HepG2 (cell line): ENCODE results near the gene NELL1. TPM values are rescaled to one million over a fixed set of nuclear protein-coding genes. Genes with fewer than 3 reads are reported as not detected.

Source experiments
- ATAC-seq: fragments of 200-7000 bp; cut with Tn5 transposase; 3 replicates; pipeline ENCODE4 v1.9.1; 2020; ENCODE audit warnings: mild to moderate bottlenecking, moderate library complexity
- BruUV-seq: library from RNA; stranded (reverse); fragments of 400-500 nt; replicated peaks from 2 replicates; lab custom pipeline; 2021; lab: Mats Ljungman, UMichigan
- CTCF ChIA-PET: fragments of 300-600 bp; formaldehyde crosslinking; extraction: SDS; loops from one replicate; lab custom pipeline; 2021; ENCODE audit warnings: low total read pairs, inconsistent platforms, low intra/inter-chr PET ratio; lab: Yijun Ruan, JAX
- POLR2A ChIA-PET: fragments of 350-600 bp; sonication (Branson Sonifier 250); formaldehyde crosslinking; loops from one replicate; lab custom pipeline; 2020; ENCODE audit warnings: antibody characterized with exemption, inconsistent platforms; lab: Yijun Ruan, JAX
- DNase-seq: peaks from one replicate; pipeline ENCODE4 v3.0.0-alpha.2; 2015; ENCODE audit warnings: low spot score
- FAIRE-seq: peaks from 3 replicates; lab custom pipeline; 2011; peaks lifted over from hg19 to GRCh38; lab: Jason Lieb, UNC
- H2AFZ ChIP-seq: one replicate; pipeline ENCODE4 v1.6.1; 2011; ENCODE audit warnings: low read length, inconsistent platforms
- H3K27ac ChIP-seq: fragments of 300-600 bp; 3 replicates; pipeline ENCODE4 v1.8.0; 2011; ENCODE audit warnings: mixed run types, mild to moderate bottlenecking, mixed read lengths, low read length, inconsistent platforms; ENCODE audit not compliant: insufficient read depth; ENCODE audit errors: extremely low read length
- H3K27me3 ChIP-seq, 2 experiments: fragments of 200-600 bp in 1 of 2; 2 replicates in 1 of 2; 3 replicates in 1 of 2; pipeline versions ENCODE4 v1.6.0 to v1.8.0; 2011; ENCODE audit warnings: low read length in 2 of 2, mild to moderate bottlenecking in 2 of 2, moderate library complexity in 2 of 2, inconsistent platforms in 1 of 2; ENCODE audit not compliant: insufficient read depth in 2 of 2, control insufficient read depth in 1 of 2
- H3K36me3 ChIP-seq, 2 experiments: fragments of 200-600 bp in 1 of 2; replicated peaks in 1 of 2; 2 replicates in 1 of 2; 3 replicates in 1 of 2; pipeline versions ENCODE4 v1.5.1 to v1.8.0; 2011; ENCODE audit warnings: low read length in 2 of 2, inconsistent platforms in 1 of 2; ENCODE audit not compliant: insufficient read depth in 2 of 2, control insufficient read depth in 1 of 2
- H3K4me1 ChIP-seq: 2 replicates; pipeline ENCODE4 v1.5.1; 2012; ENCODE audit warnings: low read length, inconsistent platforms; ENCODE audit not compliant: insufficient read depth
- H3K4me2 ChIP-seq: 2 replicates; pipeline ENCODE4 v1.6.0; 2011; ENCODE audit warnings: low read depth, low read length, inconsistent platforms
- H3K4me3 ChIP-seq, 3 experiments: fragments of 200-600 bp in 1 of 3; sonication (generic), shearing (Covaris generic) in 1 of 3; replicated peaks in 1 of 3; 2 replicates each; pipeline ENCODE4 v1.5.1; 2011 to 2016; ENCODE audit warnings: low read length in 3 of 3, inconsistent platforms in 2 of 3, low read depth in 2 of 3, mild to moderate bottlenecking in 2 of 3, control low read depth in 1 of 3, mixed read lengths in 1 of 3; ENCODE audit not compliant: insufficient read depth in 1 of 3
- H3K79me2 ChIP-seq: one replicate; pipeline ENCODE4 v1.6.1; 2011; ENCODE audit warnings: low read length, inconsistent platforms; ENCODE audit not compliant: insufficient read depth
- H3K9ac ChIP-seq: 2 replicates; pipeline ENCODE4 v1.6.0; 2011; ENCODE audit warnings: mild to moderate bottlenecking, low read depth, low read length, inconsistent platforms; ENCODE audit not compliant: insufficient read depth
- H3K9me3 ChIP-seq: 2 replicates; pipeline ENCODE4 v1.5.1; 2012; ENCODE audit warnings: mild to moderate bottlenecking, low read length
- H4K20me1 ChIP-seq: 2 replicates; pipeline ENCODE4 v1.6.0; 2011; ENCODE audit warnings: inconsistent platforms, mild to moderate bottlenecking, low read length, moderate library complexity; ENCODE audit not compliant: insufficient read depth
- NR2F2 ChIP-seq: IDR thresholded peaks from 2 replicates; pipeline ENCODE4 v1.6.1; 2012; ENCODE audit warnings: low read depth, inconsistent platforms, borderline replicate concordance
- RFX5 ChIP-seq: IDR thresholded peaks from 2 replicates; pipeline ENCODE4 v1.6.1; 2011; ENCODE audit warnings: low read depth, low read length, improper control_type of control experiment
- SMYD3 ChIP-seq: sonication (generic); formaldehyde crosslinking; IDR thresholded peaks from 2 replicates; pipeline ENCODE4 v1.8.1; 2023; ENCODE audit warnings: mild to moderate bottlenecking, missing genetic modification reagents
- SOX5 ChIP-seq: IDR thresholded peaks from 2 replicates; pipeline ENCODE4 v1.6.1; 2016; ENCODE audit warnings: borderline replicate concordance
- ZBTB20 ChIP-seq: sonication (generic); formaldehyde crosslinking; IDR thresholded peaks from 2 replicates; pipeline ENCODE4 v1.8.1; 2023; ENCODE audit warnings: missing genetic modification reagents, low read depth, mild to moderate bottlenecking, borderline replicate concordance
- ZBTB7B ChIP-seq: sonication (generic); formaldehyde crosslinking; IDR thresholded peaks from 2 replicates; pipeline ENCODE4 v1.4.0; 2020; ENCODE audit warnings: missing genetic modification reagents
- ZC3H13 ChIP-seq: sonication (generic); formaldehyde crosslinking; IDR thresholded peaks from 2 replicates; pipeline ENCODE4 v1.8.1; 2023; ENCODE audit warnings: mild to moderate bottlenecking, missing genetic modification reagents, moderate library complexity
- ZNF430 ChIP-seq: sonication (generic); formaldehyde crosslinking; IDR thresholded peaks from 2 replicates; pipeline ENCODE4 v1.9.0; 2021; ENCODE audit warnings: mild to moderate bottlenecking, missing genetic modification reagents
- ZNF441 ChIP-seq: sonication (generic); formaldehyde crosslinking; IDR thresholded peaks from 2 replicates; pipeline ENCODE4 v1.7.0; 2021; ENCODE audit warnings: missing genetic modification reagents, borderline replicate concordance
- ZNF557 ChIP-seq: sonication (generic); formaldehyde crosslinking; IDR thresholded peaks from 2 replicates; pipeline ENCODE4 v1.4.0; 2020; ENCODE audit warnings: missing genetic modification reagents
- ZNF567 ChIP-seq: sonication (generic); formaldehyde crosslinking; IDR thresholded peaks from 2 replicates; pipeline ENCODE4 v1.8.1; 2023; ENCODE audit warnings: mild to moderate bottlenecking, missing genetic modification reagents, borderline replicate concordance
- ZNF660 ChIP-seq: sonication (generic); formaldehyde crosslinking; IDR thresholded peaks from 2 replicates; pipeline ENCODE4 v1.5.1; 2020; ENCODE audit warnings: mild to moderate bottlenecking, low read depth, missing genetic modification reagents, borderline replicate concordance
- ZSCAN21 ChIP-seq: sonication (generic); formaldehyde crosslinking; IDR thresholded peaks from 2 replicates; pipeline ENCODE4 v1.8.0; 2022; ENCODE audit warnings: mild to moderate bottlenecking, missing genetic modification reagents, moderate library complexity, borderline replicate concordance
- WGBS: methylation state at CpG from one replicate; pipeline ENCODE4 v1.1.6; 2017; ENCODE audit warnings: low lambda C conversion rate; 5-methylcytosine and 5-hydroxymethylcytosine counted together
- in situ Hi-C: cut with HindIII; loops from 2 replicates; pipeline ENCODE4 v1.10.0; 2017; ENCODE audit warnings: low pct_unique_long_range_greater_than_20kb; ENCODE audit not compliant: extremely low pct_ligation_motif_present
- intact Hi-C: fragments of 100-400 bp; cut with micrococcal nuclease; formaldehyde crosslinking; loops from one replicate; pipeline ENCODE4 v1.10.0; 2022; ENCODE audit not compliant: unreplicated experiment
- polyA plus RNA-seq, 8 experiments: library from polyadenylated mRNA; depleted of rRNA in 3 of 8; stranded (reverse) in 7 of 8; unstranded in 1 of 8; fragments of >200 nt; fragmentation: Illumina TruSeq in 4 of 8; extraction: Trizol in 4 of 8; gene quantifications; 2 replicates each; pipeline versions ENCODE4 v1.2.1 to v1.2.3, GENCODE V29; 2011 to 2016; ENCODE audit warnings: low read depth in 4 of 8, missing spikeins in 1 of 8, mixed read lengths in 1 of 8; ENCODE audit not compliant: insufficient read depth in 1 of 8
- total RNA-seq, 5 experiments: library from RNA; depleted of rRNA; stranded (reverse); fragments of >200 nt; fragmentation: Illumina TruSeq; extraction: Trizol; gene quantifications; 2 replicates each; pipeline ENCODE4 v1.2.3, GENCODE V29; 2016; ENCODE audit warnings: low read depth in 1 of 5
- TF ChIP-seq, protein P1 (sequence below): sonication (generic); formaldehyde crosslinking; IDR thresholded peaks from 2 replicates; pipeline ENCODE4 v1.9.0; 2021; ENCODE audit warnings: missing genetic modification reagents, borderline replicate concordance
- TF ChIP-seq, protein P2 (sequence below): sonication (generic); formaldehyde crosslinking; IDR thresholded peaks from 2 replicates; pipeline ENCODE4 v1.9.0; 2021; ENCODE audit warnings: missing genetic modification reagents, mild to moderate bottlenecking, borderline replicate concordance
- TF ChIP-seq, protein P3 (sequence below): sonication (generic); formaldehyde crosslinking; IDR thresholded peaks from 2 replicates; pipeline ENCODE4; 2020; ENCODE audit warnings: missing genetic modification reagents, mild to moderate bottlenecking, borderline replicate concordance
- TF ChIP-seq, protein P4 (sequence below): sonication (generic); formaldehyde crosslinking; IDR thresholded peaks from 2 replicates; pipeline ENCODE4 v1.4.0; 2020; ENCODE audit warnings: missing genetic modification reagents

The NELL1 gene
- total and polyA plus RNA-seq, 2 of the 13 experiments (the other 11 are each of a cell fraction or from before 2014, with no cell fraction given) = not detected

DNA sequence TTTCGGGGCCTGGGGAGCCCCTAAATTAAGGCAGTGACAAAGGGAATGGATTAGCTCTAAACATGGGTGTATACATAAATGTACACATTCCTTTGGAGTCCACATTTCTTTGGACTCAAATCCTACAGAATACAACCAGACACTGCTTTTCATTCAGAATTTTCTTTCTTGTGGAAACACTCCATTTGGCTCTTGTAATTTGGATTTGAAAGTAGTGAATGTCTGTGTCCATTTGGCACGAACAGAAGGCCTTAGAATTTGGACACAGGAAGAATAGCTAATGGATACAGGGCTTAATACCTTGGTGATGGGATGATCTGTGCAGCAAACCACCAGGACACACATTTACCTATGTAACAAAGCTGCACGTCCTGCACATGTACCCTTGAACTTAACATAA, 399.5 kb downstream of the NELL1 start:
- BruUV-seq = no TSS peak
- no peak overlapping the region for H2AFZ ChIP-seq
- in situ Hi-C loops = no loop called here
- no peak for FAIRE-seq
- no peak overlapping the region for H3K27ac ChIP-seq
- ChIA-PET CTCF (no interaction called here), POLR2A (no interaction called here)
- H4K20me1 ChIP-seq = no peaks in the 10 kb centered on the region
- no peak overlapping the region for H3K9ac ChIP-seq
- H3K4me1 ChIP-seq = no peaks in the 10 kb centered on the region
- H3K9me3 ChIP-seq = no peaks in the 10 kb centered on the region
- H3K4me3 ChIP-seq = no peak overlapping the region
- no peak for DNase-seq
- no peaks in the 10 kb centered on the region for H3K27me3 ChIP-seq
- 3% methylated on average over 3 of the region's 3 CpGs for WGBS
- H3K79me2 ChIP-seq = no peaks in the 10 kb centered on the region
- intact Hi-C loops = no loop called here
- H3K36me3 ChIP-seq = no peaks in the 10 kb centered on the region
- no peak for ATAC-seq
- TF ChIP-seq SMYD3 (CRISPR knock-in tag) (no peak), ZC3H13 (CRISPR knock-in tag) (no peak), NR2F2 (no peak), ZNF430 (CRISPR knock-in tag) (no peak), SOX5 (CRISPR knock-in tag) (no peak), ZNF557 (no peak), ZBTB20 (CRISPR knock-in tag) (no peak), ZNF567 (no peak), ZNF660 (CRISPR knock-in tag) (no peak), ZBTB7B (CRISPR knock-in tag) (no peak), RFX5 (no peak), ZNF441 (CRISPR knock-in tag) (no peak), ZSCAN21 (CRISPR knock-in tag) (no peak)
- TF ChIP-seq, protein P1, sequence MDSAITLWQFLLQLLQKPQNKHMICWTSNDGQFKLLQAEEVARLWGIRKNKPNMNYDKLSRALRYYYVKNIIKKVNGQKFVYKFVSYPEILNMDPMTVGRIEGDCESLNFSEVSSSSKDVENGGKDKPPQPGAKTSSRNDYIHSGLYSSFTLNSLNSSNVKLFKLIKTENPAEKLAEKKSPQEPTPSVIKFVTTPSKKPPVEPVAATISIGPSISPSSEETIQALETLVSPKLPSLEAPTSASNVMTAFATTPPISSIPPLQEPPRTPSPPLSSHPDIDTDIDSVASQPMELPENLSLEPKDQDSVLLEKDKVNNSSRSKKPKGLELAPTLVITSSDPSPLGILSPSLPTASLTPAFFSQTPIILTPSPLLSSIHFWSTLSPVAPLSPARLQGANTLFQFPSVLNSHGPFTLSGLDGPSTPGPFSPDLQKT = no peak
- TF ChIP-seq, protein P2, sequence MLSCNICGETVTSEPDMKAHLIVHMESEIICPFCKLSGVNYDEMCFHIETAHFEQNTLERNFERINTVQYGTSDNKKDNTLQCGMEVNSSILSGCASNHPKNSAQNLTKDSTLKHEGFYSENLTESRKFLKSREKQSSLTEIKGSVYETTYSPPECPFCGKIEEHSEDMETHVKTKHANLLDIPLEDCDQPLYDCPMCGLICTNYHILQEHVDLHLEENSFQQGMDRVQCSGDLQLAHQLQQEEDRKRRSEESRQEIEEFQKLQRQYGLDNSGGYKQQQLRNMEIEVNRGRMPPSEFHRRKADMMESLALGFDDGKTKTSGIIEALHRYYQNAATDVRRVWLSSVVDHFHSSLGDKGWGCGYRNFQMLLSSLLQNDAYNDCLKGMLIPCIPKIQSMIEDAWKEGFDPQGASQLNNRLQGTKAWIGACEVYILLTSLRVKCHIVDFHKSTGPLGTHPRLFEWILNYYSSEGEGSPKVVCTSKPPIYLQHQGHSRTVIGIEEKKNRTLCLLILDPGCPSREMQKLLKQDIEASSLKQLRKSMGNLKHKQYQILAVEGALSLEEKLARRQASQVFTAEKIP (CRISPR knock-in tag) = no peak
- TF ChIP-seq, protein P3, sequence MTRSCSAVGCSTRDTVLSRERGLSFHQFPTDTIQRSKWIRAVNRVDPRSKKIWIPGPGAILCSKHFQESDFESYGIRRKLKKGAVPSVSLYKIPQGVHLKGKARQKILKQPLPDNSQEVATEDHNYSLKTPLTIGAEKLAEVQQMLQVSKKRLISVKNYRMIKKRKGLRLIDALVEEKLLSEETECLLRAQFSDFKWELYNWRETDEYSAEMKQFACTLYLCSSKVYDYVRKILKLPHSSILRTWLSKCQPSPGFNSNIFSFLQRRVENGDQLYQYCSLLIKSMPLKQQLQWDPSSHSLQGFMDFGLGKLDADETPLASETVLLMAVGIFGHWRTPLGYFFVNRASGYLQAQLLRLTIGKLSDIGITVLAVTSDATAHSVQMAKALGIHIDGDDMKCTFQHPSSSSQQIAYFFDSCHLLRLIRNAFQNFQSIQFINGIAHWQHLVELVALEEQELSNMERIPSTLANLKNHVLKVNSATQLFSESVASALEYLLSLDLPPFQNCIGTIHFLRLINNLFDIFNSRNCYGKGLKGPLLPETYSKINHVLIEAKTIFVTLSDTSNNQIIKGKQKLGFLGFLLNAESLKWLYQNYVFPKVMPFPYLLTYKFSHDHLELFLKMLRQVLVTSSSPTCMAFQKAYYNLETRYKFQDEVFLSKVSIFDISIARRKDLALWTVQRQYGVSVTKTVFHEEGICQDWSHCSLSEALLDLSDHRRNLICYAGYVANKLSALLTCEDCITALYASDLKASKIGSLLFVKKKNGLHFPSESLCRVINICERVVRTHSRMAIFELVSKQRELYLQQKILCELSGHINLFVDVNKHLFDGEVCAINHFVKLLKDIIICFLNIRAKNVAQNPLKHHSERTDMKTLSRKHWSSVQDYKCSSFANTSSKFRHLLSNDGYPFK (CRISPR knock-in tag) = no peak
- TF ChIP-seq, protein P4, sequence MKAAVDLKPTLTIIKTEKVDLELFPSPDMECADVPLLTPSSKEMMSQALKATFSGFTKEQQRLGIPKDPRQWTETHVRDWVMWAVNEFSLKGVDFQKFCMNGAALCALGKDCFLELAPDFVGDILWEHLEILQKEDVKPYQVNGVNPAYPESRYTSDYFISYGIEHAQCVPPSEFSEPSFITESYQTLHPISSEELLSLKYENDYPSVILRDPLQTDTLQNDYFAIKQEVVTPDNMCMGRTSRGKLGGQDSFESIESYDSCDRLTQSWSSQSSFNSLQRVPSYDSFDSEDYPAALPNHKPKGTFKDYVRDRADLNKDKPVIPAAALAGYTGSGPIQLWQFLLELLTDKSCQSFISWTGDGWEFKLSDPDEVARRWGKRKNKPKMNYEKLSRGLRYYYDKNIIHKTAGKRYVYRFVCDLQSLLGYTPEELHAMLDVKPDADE (CRISPR knock-in tag) = no peak
- H3K4me2 ChIP-seq = no peak overlapping the region
